Colonic mucosa (tissue), 4 donors: ENCODE measurements around the gene DTWD1. TPM values are rescaled to one million over a fixed set of nuclear protein-coding genes. Genes with fewer than 3 reads are reported as not detected.

Experiments used
- DNase-seq: peaks from one replicate; pipeline ENCODE4 v3.0.0-alpha.2; 2020
- H3K27ac ChIP-seq: fragments of 200-600 bp; one replicate; pipeline ENCODE4 v1.8.0; 2021
- H3K27me3 ChIP-seq: fragments of 200-600 bp; one replicate; pipeline ENCODE4 v1.8.0; 2021
- H3K36me3 ChIP-seq: fragments of 200-600 bp; one replicate; pipeline ENCODE4 v1.8.0; 2021
- H3K4me1 ChIP-seq: fragments of 200-600 bp; one replicate; pipeline ENCODE4 v1.8.0; 2021; ENCODE audit warnings: mild to moderate bottlenecking
- H3K4me3 ChIP-seq: fragments of 200-600 bp; one replicate; pipeline ENCODE4 v1.8.0; 2021
- H3K9ac ChIP-seq, 2 donors: one replicate each; pipeline ENCODE4 v1.7.0; 2013; ENCODE audit warnings: control low read depth in 2 of 2, low read depth in 2 of 2, low read length in 2 of 2
- H3K9me3 ChIP-seq: fragments of 200-600 bp; one replicate; pipeline ENCODE4 v1.8.0; 2021
- CTCF ChIP-seq: fragments of 200-600 bp; IDR thresholded peaks from one replicate; pipeline ENCODE4 v1.8.0; 2022; ENCODE audit warnings: antibody characterized with exemption, mild to moderate bottlenecking
- intact Hi-C: fragments of 100-400 bp; cut with DNase I; formaldehyde crosslinking; loops from one replicate; pipeline ENCODE4 v1.14.1; 2022
- total RNA-seq, 2 donors: library from RNA; stranded (reverse); fragmentation: NEBNext Ultra II Directional in 1 of 2; extraction: Animal tissue kit (Norgen Biotek cat#: 25700) in 1 of 2; gene quantifications; one replicate each; pipeline ENCODE4 v1.2.1, GENCODE V29; 2021
- donor health status: healthy.
- donor health status: DM: no; HTN: no; CAD: no.
- donor health status: DM: no; HTN: no; CAD: no.

The DTWD1 gene
- total RNA-seq, 2 donors from 2014 or later, result 18.4 to 18.7 TPM

DNA sequence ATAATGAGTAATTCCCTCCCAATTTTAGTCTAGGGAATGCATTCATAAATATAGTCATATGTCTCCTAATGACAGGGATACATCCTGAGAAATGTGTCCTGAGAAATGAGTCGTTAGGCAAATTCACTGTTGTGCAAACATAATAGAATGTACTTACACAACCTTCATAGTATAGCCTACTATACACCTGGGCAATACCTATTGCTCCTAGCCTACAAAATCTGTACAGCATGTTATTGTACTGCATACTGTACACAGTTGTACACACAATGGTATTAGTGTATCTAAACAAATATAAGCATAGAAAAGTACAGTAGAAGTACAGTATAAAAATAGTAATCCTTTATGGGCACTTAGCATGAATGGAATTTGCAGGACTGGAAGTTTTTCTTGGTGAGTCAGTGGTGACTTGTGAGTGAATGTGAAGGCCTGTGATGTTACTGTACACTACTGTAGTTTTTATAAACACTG lies 6.6 kb downstream of the DTWD1 start:
- intact Hi-C loops, result no loop called here
- Histone ChIP-seq H3K27ac (no peak overlapping the region), H3K27me3 (no peaks in the 10 kb centered on the region), H3K36me3 (no peaks in the 10 kb centered on the region), H3K4me1 (no peaks in the 10 kb centered on the region), H3K9me3 (no peaks in the 10 kb centered on the region), H3K4me3 (no peak overlapping the region), H3K9ac (no peak overlapping the region)
- no peak for TF ChIP-seq CTCF
- DNase-seq, result no peak

DNA sequence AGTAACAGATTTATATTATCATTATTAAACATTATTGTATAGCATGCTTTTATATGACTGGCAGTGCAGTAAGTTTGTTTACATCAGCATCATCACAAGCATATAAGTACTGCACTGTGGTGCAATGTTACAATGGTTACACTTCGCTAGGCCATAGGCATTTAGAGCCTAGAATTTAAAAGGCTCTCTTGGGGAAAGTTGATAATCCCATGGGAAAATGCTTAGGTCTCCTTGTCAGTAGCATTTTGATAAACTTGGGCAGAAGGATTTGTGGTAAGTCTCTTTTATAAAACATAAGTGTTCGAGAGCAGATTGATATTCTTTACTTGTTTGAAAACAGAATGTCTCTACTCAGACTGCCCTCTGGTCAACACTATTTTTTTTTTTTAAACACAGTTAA lies 7.5 kb downstream of the DTWD1 start:
- no peak overlapping the region for H3K4me3 ChIP-seq
- H3K4me1 ChIP-seq, result no peaks in the 10 kb centered on the region
- no peak overlapping the region for H3K9ac ChIP-seq
- intact Hi-C loops, result no loop called here
- no peak for TF ChIP-seq CTCF
- no peak overlapping the region for H3K27ac ChIP-seq
- no peaks in the 10 kb centered on the region for H3K36me3 ChIP-seq
- no peaks in the 10 kb centered on the region for H3K9me3 ChIP-seq
- no peak for DNase-seq
- H3K27me3 ChIP-seq, result no peaks in the 10 kb centered on the region

DNA sequence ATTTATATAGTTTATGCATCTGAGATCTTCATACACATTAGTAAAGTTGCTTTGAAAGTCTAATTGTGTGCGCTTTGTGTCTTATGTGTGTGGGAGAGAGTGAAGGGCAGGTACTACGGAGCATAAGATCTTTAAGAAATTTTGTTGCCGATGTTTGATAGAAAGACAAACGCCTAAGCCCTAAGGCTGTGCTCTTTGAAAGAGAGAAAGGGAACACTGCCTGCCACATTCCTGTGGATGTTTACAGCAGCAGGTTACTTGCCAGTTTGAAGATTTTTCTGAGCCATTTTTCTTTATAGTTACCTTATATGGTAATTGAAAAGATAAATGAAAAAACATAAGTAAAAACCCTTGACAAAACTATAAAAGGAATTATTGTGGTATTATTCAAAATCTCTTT lies 17.0 kb downstream of the DTWD1 start:
- Histone ChIP-seq H3K4me3 (no peak overlapping the region), H3K4me1 (no peaks in the 10 kb centered on the region), H3K27ac (no peak overlapping the region), H3K9me3 (no peaks in the 10 kb centered on the region), H3K36me3 (no peaks in the 10 kb centered on the region), H3K27me3 (no peaks in the 10 kb centered on the region), H3K9ac (no peak overlapping the region)
- no peak for DNase-seq
- intact Hi-C loops, result no loop called here
- TF ChIP-seq CTCF, result no peak

DNA sequence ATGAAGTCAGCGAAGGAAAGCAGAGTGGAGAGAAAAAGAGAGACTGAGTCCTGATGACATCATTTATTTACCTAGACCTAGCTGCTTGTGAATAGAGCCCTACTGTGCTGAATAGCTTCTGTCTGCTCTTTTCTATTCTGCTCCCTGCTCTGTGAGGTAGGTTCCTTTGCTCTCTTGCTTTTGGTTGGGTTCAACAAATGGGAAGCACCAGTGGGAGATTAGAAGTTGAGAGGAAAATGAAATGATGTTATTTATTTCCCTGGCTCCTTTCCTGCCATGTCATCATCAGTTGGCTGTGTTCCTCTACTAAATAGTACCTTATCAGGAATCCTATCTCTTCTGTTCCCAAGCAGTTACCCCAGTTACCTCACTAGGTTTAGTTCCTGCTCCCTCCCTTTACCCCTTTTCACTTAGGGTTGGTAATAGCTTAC lies 23.5 kb downstream of the DTWD1 start:
- intact Hi-C loops, result no loop called here
- no peak overlapping the region for H3K4me3 ChIP-seq
- no peak overlapping the region for H3K9ac ChIP-seq
- no peaks in the 10 kb centered on the region for H3K36me3 ChIP-seq
- H3K27ac ChIP-seq, result no peak overlapping the region
- H3K9me3 ChIP-seq, result no peaks in the 10 kb centered on the region
- no peaks in the 10 kb centered on the region for H3K27me3 ChIP-seq
- no peaks in the 10 kb centered on the region for H3K4me1 ChIP-seq
- DNase-seq, result no peak
- no peak for TF ChIP-seq CTCF

- no peak overlapping the region for H3K9ac ChIP-seq
- no peak for TF ChIP-seq CTCF
- no peak overlapping the region for H3K27ac ChIP-seq
- no peaks in the 10 kb centered on the region for H3K27me3 ChIP-seq
- intact Hi-C loops, result no loop called here
- H3K4me3 ChIP-seq, result no peak overlapping the region
- no peaks in the 10 kb centered on the region for H3K36me3 ChIP-seq
- H3K4me1 ChIP-seq, result no peaks in the 10 kb centered on the region
- no peaks in the 10 kb centered on the region for H3K9me3 ChIP-seq
- no peak for DNase-seq
Observed at GRCh38 chr15:49645277-49645676, 24.4 kb downstream of the DTWD1 start.

GRCh38 chr15:49645941-49646340 lies 25.1 kb downstream of the DTWD1 start:
- no peak overlapping the region for H3K27ac ChIP-seq

More at GRCh38 chr15:49645941-49646340, 25.1 kb downstream of the DTWD1 start:
- no peak for TF ChIP-seq CTCF
- H3K9ac ChIP-seq, result no peak overlapping the region
- no peaks in the 10 kb centered on the region for H3K4me1 ChIP-seq
- H3K27me3 ChIP-seq, result no peaks in the 10 kb centered on the region
- peak; percentile 20 for DNase-seq
- no peaks in the 10 kb centered on the region for H3K9me3 ChIP-seq
- H3K36me3 ChIP-seq, result no peaks in the 10 kb centered on the region
- no peak overlapping the region for H3K4me3 ChIP-seq
- intact Hi-C loops, result no loop called here
